ENCODE measurements around the gene HSD17B8. TPM values are rescaled to one million over a fixed set of nuclear protein-coding genes. Genes with fewer than 3 reads are reported as not detected.

Gene HSD17B8
- total RNA-seq, 2 experiments from 2014 or later, result 8.6 to 10.5 TPM

DNA sequence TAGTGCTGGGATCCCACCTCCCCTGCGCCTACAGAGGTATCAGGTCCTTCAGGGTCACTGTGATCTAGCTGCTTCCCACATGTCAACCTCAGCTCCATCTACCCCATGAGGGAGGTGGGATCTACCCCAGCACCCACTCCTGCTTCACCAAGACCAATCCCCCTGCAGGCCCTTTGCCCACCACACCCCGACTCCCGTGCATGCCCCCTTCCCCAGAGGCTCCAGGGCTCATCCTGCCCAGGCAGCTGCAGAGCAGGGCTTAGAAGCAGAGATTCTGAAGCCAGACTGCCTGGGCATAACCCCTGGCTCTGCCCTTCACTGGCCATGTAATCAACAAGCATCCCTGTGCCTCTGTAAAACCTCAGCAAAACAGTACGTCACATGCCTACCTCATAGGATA lies 29.7 kb upstream of the HSD17B8 start:
- no peaks in the 10 kb centered on the region for H3K9me3 ChIP-seq (ENCODE audit: control insufficient read depth in 1 of 2, insufficient read depth in 1 of 2, low read length in 2 of 2)
- TF ChIP-seq, protein P1, sequence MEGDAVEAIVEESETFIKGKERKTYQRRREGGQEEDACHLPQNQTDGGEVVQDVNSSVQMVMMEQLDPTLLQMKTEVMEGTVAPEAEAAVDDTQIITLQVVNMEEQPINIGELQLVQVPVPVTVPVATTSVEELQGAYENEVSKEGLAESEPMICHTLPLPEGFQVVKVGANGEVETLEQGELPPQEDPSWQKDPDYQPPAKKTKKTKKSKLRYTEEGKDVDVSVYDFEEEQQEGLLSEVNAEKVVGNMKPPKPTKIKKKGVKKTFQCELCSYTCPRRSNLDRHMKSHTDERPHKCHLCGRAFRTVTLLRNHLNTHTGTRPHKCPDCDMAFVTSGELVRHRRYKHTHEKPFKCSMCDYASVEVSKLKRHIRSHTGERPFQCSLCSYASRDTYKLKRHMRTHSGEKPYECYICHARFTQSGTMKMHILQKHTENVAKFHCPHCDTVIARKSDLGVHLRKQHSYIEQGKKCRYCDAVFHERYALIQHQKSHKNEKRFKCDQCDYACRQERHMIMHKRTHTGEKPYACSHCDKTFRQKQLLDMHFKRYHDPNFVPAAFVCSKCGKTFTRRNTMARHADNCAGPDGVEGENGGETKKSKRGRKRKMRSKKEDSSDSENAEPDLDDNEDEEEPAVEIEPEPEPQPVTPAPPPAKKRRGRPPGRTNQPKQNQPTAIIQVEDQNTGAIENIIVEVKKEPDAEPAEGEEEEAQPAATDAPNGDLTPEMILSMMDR (IDR thresholded peaks at IDR 0.05), result no peak
- no peak overlapping the region for H3K4me3 Mint-ChIP-seq
- peaks cover 0 to 3% of the 10 kb centered on the region in 2 experiments for H3K27me3 ChIP-seq (ENCODE audit: control insufficient read depth in 1 of 2, insufficient read depth in 2 of 2, low read length in 2 of 2)
- H3K36me3 Mint-ChIP-seq (ENCODE audit: low read depth), result no peaks in the 10 kb centered on the region
- H3K4me1 ChIP-seq (ENCODE audit: insufficient read depth, low read length), result no peaks in the 10 kb centered on the region
- ChIA-PET POLR2A (no interaction called here), CTCF (no interaction called here)
- no peak overlapping the region for H3K27ac Mint-ChIP-seq
- H3K27ac ChIP-seq (ENCODE audit: low read depth in 1 of 2, low read length in 2 of 2), result no peak overlapping the region
- H3K36me3 ChIP-seq (ENCODE audit: insufficient read depth, low read length), result no peaks in the 10 kb centered on the region
- ATAC-seq (ENCODE audit: poor library complexity), result no peak
- H3K9me3 Mint-ChIP-seq, result no peaks in the 10 kb centered on the region
- peaks cover 11% of the 10 kb centered on the region for H3K27me3 Mint-ChIP-seq
- intact Hi-C loops (cut with DNase I, micrococcal nuclease), result no loop called here
- DNase-seq, result no peak
- H3K4me3 ChIP-seq (ENCODE audit: low read length), result no peak overlapping the region
- no peaks in the 10 kb centered on the region for H3K4me1 Mint-ChIP-seq (ENCODE audit: low read depth)

DNA sequence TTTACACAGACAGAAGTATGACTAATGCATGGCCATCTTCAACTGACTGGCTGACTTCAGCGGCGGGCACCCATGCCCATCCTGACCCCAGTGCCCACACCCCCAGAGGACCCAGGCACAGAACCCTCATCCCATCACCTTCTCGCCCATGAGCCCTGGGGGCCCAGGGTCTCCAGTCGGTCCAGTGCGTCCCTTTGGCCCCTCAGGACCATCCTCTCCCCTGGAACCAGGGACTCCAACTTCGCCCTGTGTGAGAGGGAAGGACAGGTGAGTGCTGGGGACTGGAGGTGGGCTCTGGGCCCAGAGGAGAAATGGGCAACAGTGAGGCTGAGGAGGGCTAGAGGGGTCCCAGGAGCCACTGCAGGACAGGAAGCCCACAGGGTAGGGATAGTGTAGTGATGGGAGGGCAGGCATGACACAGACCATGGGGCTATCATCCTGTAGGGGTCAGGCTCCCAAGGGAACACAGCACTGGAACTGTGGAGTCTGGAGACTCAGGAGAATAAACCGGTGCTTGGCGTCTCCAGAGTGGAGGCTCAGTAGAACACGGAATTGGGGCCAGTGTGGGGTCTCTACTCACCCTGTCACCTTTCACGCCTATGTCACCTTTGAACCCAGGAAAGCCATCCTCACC lies 28.9 kb upstream of the HSD17B8 start:
- ATAC-seq (ENCODE audit: poor library complexity) (no peak), DNase-seq (no peak)
- Histone ChIP-seq H3K9me3 (ENCODE audit: control insufficient read depth in 1 of 2, insufficient read depth in 1 of 2, low read length in 2 of 2) (no peaks in the 10 kb centered on the region), H3K4me3 (ENCODE audit: low read length) (no peak overlapping the region), H3K36me3 (ENCODE audit: insufficient read depth, low read length) (no peaks in the 10 kb centered on the region), H3K27ac (ENCODE audit: low read depth in 1 of 2, low read length in 2 of 2) (no peak overlapping the region), H3K4me1 (ENCODE audit: insufficient read depth, low read length) (no peaks in the 10 kb centered on the region), H3K27me3 (ENCODE audit: control insufficient read depth in 1 of 2, insufficient read depth in 2 of 2, low read length in 2 of 2) (peaks cover 0 to 3% of the 10 kb centered on the region in 2 experiments)
- intact Hi-C loops (cut with DNase I, micrococcal nuclease), result no loop called here
- H3K27ac Mint-ChIP-seq, result no peak overlapping the region
- ChIA-PET CTCF (no interaction called here), POLR2A (no interaction called here)
- H3K9me3 Mint-ChIP-seq, result no peaks in the 10 kb centered on the region
- H3K4me1 Mint-ChIP-seq (ENCODE audit: low read depth), result no peaks in the 10 kb centered on the region
- no peak overlapping the region for H3K4me3 Mint-ChIP-seq
- TF ChIP-seq, protein P1 (IDR thresholded peaks at IDR 0.05), result no peak
- peaks cover 11% of the 10 kb centered on the region for H3K27me3 Mint-ChIP-seq
- H3K36me3 Mint-ChIP-seq (ENCODE audit: low read depth), result no peaks in the 10 kb centered on the region

DNA sequence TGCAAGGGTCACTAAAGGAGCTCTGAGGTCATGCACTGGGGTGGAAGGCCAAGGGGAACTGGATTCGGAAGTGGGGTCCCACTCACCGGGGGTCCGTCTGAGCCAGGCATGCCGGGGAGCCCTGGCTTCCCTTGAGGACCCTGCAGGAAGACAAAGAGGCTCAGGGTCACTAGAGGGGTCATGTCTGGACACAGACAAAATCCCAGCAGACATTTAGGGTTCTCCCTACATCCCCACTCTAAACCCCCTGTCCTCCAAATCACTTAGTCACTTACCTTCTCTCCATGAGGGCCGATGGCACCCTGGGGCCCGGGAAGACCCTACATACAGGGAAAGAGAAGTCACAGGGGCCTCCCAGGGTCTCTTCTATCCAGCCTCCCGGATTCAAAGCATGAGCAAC lies 27.5 kb upstream of the HSD17B8 start:
- H3K36me3 Mint-ChIP-seq (ENCODE audit: low read depth), result no peaks in the 10 kb centered on the region
- no peaks in the 10 kb centered on the region for H3K9me3 Mint-ChIP-seq
- H3K4me1 Mint-ChIP-seq (ENCODE audit: low read depth), result no peaks in the 10 kb centered on the region
- Histone ChIP-seq H3K27me3 (ENCODE audit: control insufficient read depth in 1 of 2, insufficient read depth in 2 of 2, low read length in 2 of 2) (peaks cover 0 to 3% of the 10 kb centered on the region in 2 experiments), H3K4me3 (ENCODE audit: low read length) (no peak overlapping the region), H3K27ac (ENCODE audit: low read depth in 1 of 2, low read length in 2 of 2) (no peak overlapping the region), H3K36me3 (ENCODE audit: insufficient read depth, low read length) (no peaks in the 10 kb centered on the region), H3K4me1 (ENCODE audit: insufficient read depth, low read length) (no peaks in the 10 kb centered on the region), H3K9me3 (ENCODE audit: control insufficient read depth in 1 of 2, insufficient read depth in 1 of 2, low read length in 2 of 2) (no peaks in the 10 kb centered on the region)
- no peak overlapping the region for H3K27ac Mint-ChIP-seq
- no peak for DNase-seq
- intact Hi-C loops (cut with DNase I, micrococcal nuclease), result no loop called here
- ChIA-PET POLR2A (no interaction called here), CTCF (no interaction called here)
- ATAC-seq (ENCODE audit: poor library complexity), result no peak
- TF ChIP-seq, protein P1 (IDR thresholded peaks at IDR 0.05), result no peak
- H3K27me3 Mint-ChIP-seq, result peaks cover 11% of the 10 kb centered on the region
- no peak overlapping the region for H3K4me3 Mint-ChIP-seq

Data from CD4-positive, alpha-beta T cell (primary cell).